GM19467 (cell line): ENCODE results near the gene AGMAT.

ENCODE experiments used
- ATAC-seq: cut with Tn5 transposase; IDR thresholded peaks from one replicate; pipeline ENCODE4 v1.9.1; 2021; ENCODE audit warnings: mild to moderate bottlenecking, moderate library complexity; ENCODE audit not compliant: unreplicated experiment

The AGMAT gene

GRCh38 chr1:15570861-15571260 is 14.0 kb downstream of the AGMAT start:
- ATAC-seq = no peak

- no peak for ATAC-seq
Observed at GRCh38 chr1:15568387-15569073, 16.3 kb downstream of the AGMAT start.

- ATAC-seq = no peak
Observed at GRCh38 chr1:15559189-15559810, 25.6 kb downstream of the AGMAT start.

GRCh38 chr1:15558516-15558915 is 26.3 kb downstream of the AGMAT start:
- no peak for ATAC-seq

- no peak for ATAC-seq
Observed at GRCh38 chr1:15557594-15557993, 27.3 kb downstream of the AGMAT start.

- no peak for ATAC-seq
Observed at GRCh38 chr1:15557008-15557407, 27.8 kb downstream of the AGMAT start.

- ATAC-seq = no peak
Observed at GRCh38 chr1:15550573-15550972, 34.3 kb downstream of the AGMAT start.

- no peak for ATAC-seq
Observed at GRCh38 chr1:15546641-15547040, 38.2 kb downstream of the AGMAT start.

- ATAC-seq = no peak
Observed at GRCh38 chr1:15543589-15544568, 41.0 kb downstream of the AGMAT start.

GRCh38 chr1:15543251-15543588 is 41.6 kb downstream of the AGMAT start:
- no peak for ATAC-seq

GRCh38 chr1:15542388-15543250 is 42.2 kb downstream of the AGMAT start:
- ATAC-seq = no peak

GRCh38 chr1:15541231-15541792 is 43.5 kb downstream of the AGMAT start:
- no peak for ATAC-seq

- ATAC-seq = no peak
Observed at GRCh38 chr1:15540186-15540585, 44.7 kb downstream of the AGMAT start.

- ATAC-seq = no peak
Observed at GRCh38 chr1:15538771-15539170, 46.1 kb downstream of the AGMAT start.

- no peak for ATAC-seq
Observed at GRCh38 chr1:15531682-15532081, 53.2 kb downstream of the AGMAT start.

GRCh38 chr1:15531003-15531402 is 53.8 kb downstream of the AGMAT start:
- ATAC-seq = no peak

- peak; percentile 55 for ATAC-seq
Observed at GRCh38 chr1:15526490-15527339, 58.1 kb downstream of the AGMAT start, which contains the start of gene DNAJC16. TSS of gene DNAJC16 (plus strand) at chr1:15526848. CDS start at chr1:15529106, 2,258 bp downstream.

- ATAC-seq = no peak
Observed at GRCh38 chr1:15526021-15526489, 58.8 kb downstream of the AGMAT start.
